ENCODE results near the gene GCHFR.
A peak's percentile ranks its signal among the peaks of the same experiment; 100 is the strongest.

The GCHFR gene

GRCh38 chr15:40787991-40788390 lies 24.1 kb downstream of the GCHFR start:
- TF ChIP-seq CTCF (IDR thresholded peaks at IDR 0.05; ENCODE audit: insufficient read depth, low read depth, low read length, missing control alignments): no peak
- no peak for DNase-seq (ENCODE audit: low read depth)
- no peak overlapping the region for H3K4me3 ChIP-seq (ENCODE audit: low read length)

DNA sequence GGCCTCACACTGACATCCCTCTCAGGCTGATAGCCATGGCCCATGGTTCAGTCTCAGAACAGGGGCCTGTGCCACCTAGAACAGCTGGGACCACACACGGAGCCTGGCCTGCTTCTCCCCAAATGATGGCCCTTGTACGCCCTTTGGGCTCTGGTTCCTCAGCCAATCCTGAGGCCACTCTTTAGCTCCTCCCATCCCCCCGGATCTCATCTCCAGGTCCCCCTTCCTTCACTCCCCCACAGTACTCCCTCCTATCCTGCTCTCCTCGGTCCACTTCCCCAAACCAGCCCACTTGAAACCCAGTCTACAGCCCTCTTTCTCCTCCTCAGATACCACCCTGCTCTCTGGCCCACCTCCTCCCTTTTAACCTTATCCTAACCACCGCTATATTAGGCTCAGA lies 25.3 kb downstream of the GCHFR start:
- DNase-seq (ENCODE audit: low read depth): no peak
- TF ChIP-seq CTCF (IDR thresholded peaks at IDR 0.05; ENCODE audit: insufficient read depth, low read depth, low read length, missing control alignments): no peak
- H3K4me3 ChIP-seq (ENCODE audit: low read length): no peak overlapping the region

DNA sequence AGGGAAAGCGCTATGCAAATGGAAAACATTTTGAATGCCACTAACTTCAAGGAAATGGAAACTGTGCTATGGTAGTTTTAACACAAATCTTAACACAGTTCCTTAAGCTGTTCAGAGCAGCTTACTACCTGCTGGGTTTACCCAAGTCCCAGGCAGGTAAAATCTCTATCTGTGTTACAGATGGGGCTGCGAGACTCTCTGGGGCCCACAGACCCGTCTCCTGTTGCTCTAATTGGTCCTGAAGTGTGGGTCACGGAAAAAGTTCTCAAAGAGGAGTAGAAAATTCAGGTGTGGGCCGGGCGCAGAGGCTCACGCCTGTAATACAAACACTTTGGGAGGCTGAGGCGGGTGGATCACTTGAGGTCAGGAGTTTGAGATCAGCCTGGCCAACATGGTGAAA lies 26.1 kb downstream of the GCHFR start:
- DNase-seq (ENCODE audit: low read depth): no peak
- no peak for TF ChIP-seq CTCF (IDR thresholded peaks at IDR 0.05; ENCODE audit: insufficient read depth, low read depth, low read length, missing control alignments)
- no peak overlapping the region for H3K4me3 ChIP-seq (ENCODE audit: low read length)

DNA sequence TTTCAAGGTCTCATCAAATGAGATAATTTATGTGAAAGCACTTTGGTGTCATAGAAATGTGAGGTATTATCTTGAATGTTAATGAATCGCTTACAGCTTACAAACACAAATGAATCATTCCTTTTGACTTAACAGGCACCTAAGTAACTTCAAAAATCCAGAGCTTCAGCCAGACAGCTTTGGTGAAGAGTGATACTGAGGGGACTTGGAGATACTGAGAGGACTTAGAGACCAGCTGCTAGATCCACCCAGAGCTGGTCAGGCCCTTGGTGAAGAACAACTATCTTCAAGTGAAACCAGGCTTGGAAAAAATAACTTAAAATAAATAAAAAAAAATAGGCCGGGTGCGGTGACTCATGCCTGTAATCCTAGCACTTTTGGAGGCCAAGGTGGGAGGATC lies 26.9 kb downstream of the GCHFR start:
- no peak for TF ChIP-seq CTCF (IDR thresholded peaks at IDR 0.05; ENCODE audit: insufficient read depth, low read depth, low read length, missing control alignments)
- no peak overlapping the region for H3K4me3 ChIP-seq (ENCODE audit: low read length)
- peak; percentile 57 for DNase-seq (ENCODE audit: low read depth)

DNA sequence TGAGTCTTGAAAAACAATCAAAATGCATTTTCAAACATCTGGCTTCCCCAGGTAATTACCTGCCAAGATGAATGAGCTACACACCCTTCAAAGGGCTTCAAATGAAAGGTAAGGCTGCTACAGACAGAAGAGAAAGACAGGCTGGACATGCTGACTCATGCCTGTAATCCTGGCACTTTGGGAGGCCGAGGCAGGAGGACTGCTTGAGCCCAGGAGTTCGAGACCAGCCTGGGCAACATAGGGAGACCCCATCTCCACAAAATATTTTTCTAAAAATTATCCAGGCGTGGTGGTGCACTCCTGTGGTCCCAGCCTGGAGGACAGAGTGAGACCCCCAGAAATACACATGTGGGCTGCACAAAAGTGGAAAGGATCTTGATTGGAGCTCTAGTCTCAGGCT lies 28.5 kb downstream of the GCHFR start:
- DNase-seq (ENCODE audit: low read depth): no peak
- H3K4me3 ChIP-seq (ENCODE audit: low read length): no peak overlapping the region
- no peak for TF ChIP-seq CTCF (IDR thresholded peaks at IDR 0.05; ENCODE audit: insufficient read depth, low read depth, low read length, missing control alignments)

DNA sequence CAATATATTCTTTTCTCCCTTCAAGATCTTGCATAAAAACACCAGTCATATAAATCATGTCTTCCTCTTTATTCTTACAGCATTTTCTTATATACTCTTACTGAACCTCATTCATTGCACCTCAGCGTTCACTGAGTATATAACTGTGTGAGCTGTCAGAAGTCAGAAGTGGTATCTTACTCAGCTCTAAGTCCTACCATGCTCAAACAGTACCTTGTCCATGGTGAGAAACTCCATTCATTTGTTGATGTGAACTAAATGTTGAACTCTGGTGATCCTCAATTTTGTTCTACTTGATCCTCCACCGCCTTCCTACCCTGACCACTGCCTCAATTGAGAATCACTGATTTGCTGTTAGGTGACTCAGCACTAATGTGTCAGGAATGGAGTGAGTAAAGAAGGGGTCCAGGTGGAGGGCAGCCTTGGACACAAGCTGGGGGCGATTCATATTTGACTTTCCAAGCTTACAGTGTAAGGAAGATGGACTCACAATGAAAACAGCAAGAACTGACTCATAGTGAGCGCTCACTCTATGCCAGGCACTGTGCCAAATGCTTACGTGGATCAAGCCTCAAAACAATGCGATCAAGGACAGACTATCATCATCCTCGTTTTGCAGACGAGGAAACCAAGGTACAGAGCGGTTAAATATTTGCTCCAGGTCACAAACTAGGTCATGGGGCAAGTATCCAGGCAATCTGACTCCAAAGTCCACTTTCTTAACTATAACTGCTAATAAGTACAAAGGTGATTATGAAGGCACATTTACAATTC lies 29.5 kb downstream of the GCHFR start:
- peak; percentile 97 for DNase-seq (ENCODE audit: low read depth)
- no peak overlapping the region for H3K4me3 ChIP-seq (ENCODE audit: low read length)

More for the DNA sequence above, 29.5 kb downstream of the GCHFR start:
- TF ChIP-seq CTCF (IDR thresholded peaks at IDR 0.05; ENCODE audit: insufficient read depth, low read depth, low read length, missing control alignments): no peak
